Lung (tissue), 12 donors: ENCODE results near the gene PTCH2. TPM values are rescaled to one million over a fixed set of nuclear protein-coding genes. Genes with fewer than 3 reads are reported as not detected.
A peak's percentile ranks its signal among the peaks of the same experiment; 100 is the strongest.
"Not testable (repeated sequence)": the region's sequence is repeated elsewhere in the genome, so short reads cannot be mapped to it uniquely, and the experiment has no call there.

Source experiments
- ATAC-seq: fragments of 200-7000 bp; cut with Tn5 transposase; one replicate; pipeline ENCODE4 v1.9.1; 2020; ENCODE audit warnings: moderate number of reproducible peaks; ENCODE audit not compliant: insufficient read depth, low FRiP score
- DNase-seq, 3 donors: peaks; one replicate each; pipeline ENCODE4 v3.0.0-alpha.2; 2013 to 2017
- H3K27ac ChIP-seq, 2 donors: one replicate each; pipeline ENCODE4 v1.5.1; 2013; ENCODE audit warnings: mild to moderate bottlenecking in 2 of 2, moderate library complexity in 2 of 2, control low read depth in 1 of 2, inconsistent platforms in 1 of 2, low read depth in 1 of 2, low read length in 1 of 2
- H3K27me3 ChIP-seq, 3 donors: one replicate each; pipeline ENCODE4 v1.5.1; 2013; ENCODE audit warnings: low read length in 2 of 3; ENCODE audit not compliant: control insufficient read depth in 3 of 3, insufficient read depth in 3 of 3
- H3K36me3 ChIP-seq, 4 donors: one replicate each; pipeline ENCODE4 v1.5.1; 2013; ENCODE audit warnings: low read length in 4 of 4, mild to moderate bottlenecking in 1 of 4, moderate library complexity in 1 of 4; ENCODE audit not compliant: control insufficient read depth in 4 of 4, insufficient read depth in 4 of 4
- H3K4me1 ChIP-seq, 5 donors: one replicate each; pipeline ENCODE4 v1.5.1; 2013; ENCODE audit warnings: low read length in 5 of 5, mild to moderate bottlenecking in 2 of 5, moderate library complexity in 1 of 5; ENCODE audit not compliant: control insufficient read depth in 5 of 5, insufficient read depth in 5 of 5
- H3K4me3 ChIP-seq: one replicate; pipeline ENCODE4 v1.5.1; 2013; ENCODE audit warnings: mild to moderate bottlenecking, control low read depth, moderate library complexity
- H3K9ac ChIP-seq, 2 donors: one replicate each; pipeline ENCODE4 v1.5.1; 2013; ENCODE audit warnings: low read length in 2 of 2, control low read depth in 1 of 2; ENCODE audit not compliant: insufficient read depth in 1 of 2
- H3K9me3 ChIP-seq, 4 donors: one replicate each; pipeline ENCODE4 v1.5.1; 2013; ENCODE audit warnings: low read length in 3 of 4, mild to moderate bottlenecking in 1 of 4, moderate library complexity in 1 of 4; ENCODE audit not compliant: control insufficient read depth in 4 of 4, insufficient read depth in 3 of 4
- CTCF ChIP-seq: IDR thresholded peaks from 2 replicates; pipeline ENCODE4 v1.5.1; 2012; ENCODE audit warnings: mild to moderate bottlenecking; ENCODE audit errors: control extremely low read depth, extremely low read depth
- WGBS, 2 donors: extraction: QIAGEN DNeasy Blood & Tissue Kit; methylation state at CpG; one replicate each; pipeline ENCODE4 v1.1.7; 2013; 5-methylcytosine and 5-hydroxymethylcytosine counted together
- polyA plus RNA-seq, 2 donors: library from polyadenylated mRNA; stranded (reverse); fragments of 200-250 nt; gene quantifications; one replicate each; pipeline ENCODE4 v1.2.1, GENCODE V29; 2013
- total RNA-seq, 2 donors: library from RNA; depleted of rRNA in 1 of 2; stranded (reverse); fragments of >200 nt in 1 of 2; gene quantifications; one replicate each; pipeline ENCODE4 v1.2.1, GENCODE V29; 2014 to 2021
- donor health status: control.
- donor health status: control.
- donor health status: Bipolar disorder and iron deficiency.
- donor health status: healthy.
- donor health status: DM: yes; HTN: yes; CAD: no.

PTCH2 gene
- total and polyA plus RNA-seq, 4 donors, result 0.37 to 1.7 (median 0.66) TPM

GRCh38 chr1:44826375-44827196, 16.5 kb downstream of the PTCH2 start:
- no peak overlapping the region for H3K4me3 ChIP-seq
- H3K4me1 ChIP-seq, result peaks cover 0 to 7% (median 0%) of the 10 kb centered on the region in 5 donors
- TF ChIP-seq CTCF, result no peak
- no peak overlapping the region for H3K9ac ChIP-seq
- no peaks in the 10 kb centered on the region for H3K27me3 ChIP-seq
- H3K9me3 ChIP-seq, result no peaks in the 10 kb centered on the region
- 20 to 47% methylated on average over 22 to 24 of the region's 24 CpGs for WGBS, 2 donors
- ATAC-seq (peak; percentile 61), DNase-seq (no peak)
- peak overlapping the region in 1 of 2 donors; percentile 23 for H3K27ac ChIP-seq
- H3K36me3 ChIP-seq, result peaks cover 0 to 16% (median 3%) of the 10 kb centered on the region in 4 donors

- Histone ChIP-seq H3K4me1 (peaks cover 0 to 14% (median under 1%) of the 10 kb centered on the region in 5 donors), H3K36me3 (peaks cover 0 to 16% (median 3%) of the 10 kb centered on the region in 4 donors)
- not testable (repeated sequence) for H3K27ac ChIP-seq, H3K4me3 ChIP-seq, DNase-seq, ATAC-seq, H3K9me3 ChIP-seq, H3K9ac ChIP-seq, H3K27me3 ChIP-seq
- 94 to 96% methylated on average over 6 of the region's 6 CpGs for WGBS, 2 donors
Measured at GRCh38 chr1:44824392-44824791, 18.7 kb downstream of the PTCH2 start.

- no peak for TF ChIP-seq CTCF
- Histone ChIP-seq H3K27ac (no peak overlapping the region), H3K9ac (no peak overlapping the region), H3K4me1 (peaks cover 0 to 19% (median 3%) of the 10 kb centered on the region in 5 donors), H3K4me3 (no peak overlapping the region), H3K9me3 (no peaks in the 10 kb centered on the region), H3K36me3 (peaks cover 0 to 9% (median 1%) of the 10 kb centered on the region in 4 donors), H3K27me3 (no peaks in the 10 kb centered on the region)
- DNase-seq (no peak), ATAC-seq (no peak)
- WGBS, 2 donors, result 90 to 91% methylated on average over 15 of the region's 15 CpGs
Measured at GRCh38 chr1:44822981-44823451, 20.0 kb downstream of the PTCH2 start.

- no peak for TF ChIP-seq CTCF
- Histone ChIP-seq H3K36me3 (peaks cover 0 to 6% (median 0%) of the 10 kb centered on the region in 4 donors), H3K4me1 (peaks cover 0 to 19% (median 3%) of the 10 kb centered on the region in 5 donors), H3K4me3 (no peak overlapping the region), H3K9ac (no peak overlapping the region), H3K27me3 (no peaks in the 10 kb centered on the region), H3K9me3 (no peaks in the 10 kb centered on the region), H3K27ac (no peak overlapping the region)
- DNase-seq, result no peak
- no peak for ATAC-seq
- 93% methylated on average over 6 of the region's 6 CpGs for WGBS, 2 donors
Measured at GRCh38 chr1:44822131-44822701, 20.8 kb downstream of the PTCH2 start.
